DMS79 (cell line): Measurements from ENCODE around the gene SMOC1.
A peak's percentile ranks its signal among the peaks of the same experiment; 100 is the strongest.

Source experiments
- DNase-seq: peaks from one replicate; lab custom pipeline; 2025; lab: John Stamatoyannopoulos, UW

Gene SMOC1

GRCh38 chr14:69863083-69863482 lies 16.1 kb upstream of the SMOC1 start:
- DNase-seq: no peak

GRCh38 chr14:69865701-69866365 lies 13.4 kb upstream of the SMOC1 start:
- no peak for DNase-seq

GRCh38 chr14:69868363-69868963 lies 10.8 kb upstream of the SMOC1 start:
- no peak for DNase-seq

- DNase-seq: no peak
Observed at GRCh38 chr14:69870613-69871012, 8.6 kb upstream of the SMOC1 start.

- DNase-seq: no peak
Observed at GRCh38 chr14:69873877-69874780, 5.1 kb upstream of the SMOC1 start.

- DNase-seq: no peak
Observed at GRCh38 chr14:69876221-69876847, 2.9 kb upstream of the SMOC1 start.

GRCh38 chr14:69876848-69877306 lies 2.3 kb upstream of the SMOC1 start:
- DNase-seq: no peak

GRCh38 chr14:69877492-69877891 lies 1.7 kb upstream of the SMOC1 start:
- DNase-seq: no peak

GRCh38 chr14:69878251-69878650 lies 965 bp upstream of the SMOC1 start:
- DNase-seq: no peak

- peak; percentile 7 for DNase-seq
Observed at GRCh38 chr14:69880044-69880487, 850 bp downstream of the SMOC1 start.

GRCh38 chr14:69880893-69881292 lies 1.7 kb downstream of the SMOC1 start:
- no peak for DNase-seq

- no peak for DNase-seq
Observed at GRCh38 chr14:69882116-69882864, 3.1 kb downstream of the SMOC1 start.

- DNase-seq: no peak
Observed at GRCh38 chr14:69882915-69883314, 3.7 kb downstream of the SMOC1 start.

GRCh38 chr14:69886453-69887242 lies 7.4 kb downstream of the SMOC1 start:
- DNase-seq: no peak

GRCh38 chr14:69887740-69888657 lies 8.8 kb downstream of the SMOC1 start:
- no peak for DNase-seq

- DNase-seq: no peak
Observed at GRCh38 chr14:69891422-69891821, 12.2 kb downstream of the SMOC1 start.

GRCh38 chr14:69895109-69895508 lies 15.9 kb downstream of the SMOC1 start:
- no peak for DNase-seq

GRCh38 chr14:69896080-69896479 lies 16.9 kb downstream of the SMOC1 start:
- DNase-seq: no peak

GRCh38 chr14:69896972-69897371 lies 17.8 kb downstream of the SMOC1 start:
- DNase-seq: no peak

- DNase-seq: no peak
Observed at GRCh38 chr14:69900603-69901002, 21.4 kb downstream of the SMOC1 start.
